Body of pancreas (tissue), 4 donors: Measurements from ENCODE around the gene MYO5A. TPM values are rescaled to one million over a fixed set of nuclear protein-coding genes. Genes with fewer than 3 reads are reported as not detected.

Experiments
- ATAC-seq: fragments of 150-250 bp; one replicate; pipeline ENCODE4 v1.9.1; 2016
- DNase-seq, 4 donors: peaks; one replicate each; pipeline ENCODE4 v3.0.0-alpha.2; 2019
- H3K27ac ChIP-seq, 4 donors: fragments of 200-600 bp; sonication (generic); 1 replicate in 3 of 4; 2 replicates in 1 of 4; pipeline versions ENCODE4 v1.5.1 to v1.6.1; 2016 to 2019; ENCODE audit warnings: mild to moderate bottlenecking in 1 of 4, mixed read lengths in 1 of 4, moderate library complexity in 1 of 4
- H3K27me3 ChIP-seq, 2 donors: fragments of 200-600 bp; sonication (generic); one replicate each; pipeline ENCODE4 v1.6.0; 2016; ENCODE audit warnings: mild to moderate bottlenecking in 1 of 2
- H3K36me3 ChIP-seq, 2 donors: fragments of 200-600 bp; sonication (generic); replicated peaks in 1 of 2; 2 replicates each; pipeline ENCODE4 v1.5.1; 2016; ENCODE audit warnings: low read depth in 2 of 2; ENCODE audit not compliant: insufficient read depth in 1 of 2
- H3K4me1 ChIP-seq: fragments of 200-600 bp; sonication (generic); one replicate; pipeline ENCODE4 v1.6.0; 2016
- H3K4me3 ChIP-seq, 2 donors: fragments of 200-600 bp; sonication (generic); 1 replicate in 1 of 2; 2 replicates in 1 of 2; pipeline ENCODE4 v1.5.1; 2016 to 2019
- H3K9me3 ChIP-seq, 3 donors: fragments of 200-600 bp; sonication (generic); 1 replicate in 2 of 3; 2 replicates in 1 of 3; pipeline ENCODE4 v1.5.1; 2016
- CTCF ChIP-seq, 7 experiments: fragments of 450-650 bp in 4 of 7; fragments of 200-600 bp in 3 of 7; sonication (generic) in 3 of 7; IDR thresholded peaks; one replicate each; pipeline ENCODE4 v1.5.1; 2016 to 2019; ENCODE audit warnings: antibody characterized with exemption in 7 of 7
- POLR2A ChIP-seq, 3 donors: fragments of 450-650 bp; IDR thresholded peaks; one replicate each; pipeline ENCODE4 v1.6.1; 2016; ENCODE audit warnings: antibody characterized with exemption in 3 of 3, mild to moderate bottlenecking in 2 of 3
- WGBS, 2 donors: methylation state at CpG; one replicate each; pipeline ENCODE4 v1.1.5; 2017; 5-methylcytosine and 5-hydroxymethylcytosine counted together
- intact Hi-C: fragments of 100-400 bp; cut with DNase I; formaldehyde crosslinking; loops from one replicate; pipeline ENCODE4 v1.15.1; 2023
- total RNA-seq, 2 donors: library from RNA; depleted of rRNA; stranded (reverse); fragments of >200 nt; gene quantifications; one replicate each; pipeline ENCODE4 v1.1.0, GENCODE V29; 2016

Gene MYO5A
- total RNA-seq, 2 donors from 2014 or later: 8.2 to 11.9 TPM

GRCh38 chr15:52369455-52369854 lies 159.2 kb downstream of the MYO5A start:
- TF ChIP-seq POLR2A (IDR thresholded peaks at IDR 0.05) (no peak), CTCF (IDR thresholded peaks at IDR 0.05) (no peak)
- Histone ChIP-seq H3K4me1 (no peaks in the 10 kb centered on the region), H3K9me3 (no peaks in the 10 kb centered on the region), H3K27ac (no peak overlapping the region), H3K27me3 (no peaks in the 10 kb centered on the region), H3K36me3 (peaks cover 3 to 4% of the 10 kb centered on the region in 2 donors), H3K4me3 (no peak overlapping the region)
- no peak for ATAC-seq
- intact Hi-C loops: no loop called here
- DNase-seq: no peak
- WGBS, 2 donors: 81 to 91% methylated on average over 3 of the region's 3 CpGs

GRCh38 chr15:52369030-52369429 lies 159.7 kb downstream of the MYO5A start:
- H3K36me3 ChIP-seq: peaks cover 2 to 4% of the 10 kb centered on the region in 2 donors
- intact Hi-C loops: no loop called here
- DNase-seq (no peak), ATAC-seq (no peak)
- H3K4me3 ChIP-seq: no peak overlapping the region
- no peaks in the 10 kb centered on the region for H3K4me1 ChIP-seq
- TF ChIP-seq CTCF (IDR thresholded peaks at IDR 0.05) (no peak), POLR2A (IDR thresholded peaks at IDR 0.05) (no peak)
- no peaks in the 10 kb centered on the region for H3K9me3 ChIP-seq
- no peak overlapping the region for H3K27ac ChIP-seq
- H3K27me3 ChIP-seq: no peaks in the 10 kb centered on the region
- 88 to 93% methylated on average over 3 of the region's 3 CpGs for WGBS, 2 donors

- ATAC-seq: no peak
- peaks cover 2 to 7% of the 10 kb centered on the region in 2 donors for H3K36me3 ChIP-seq
Observed at GRCh38 chr15:52368402-52368801, 160.3 kb downstream of the MYO5A start.

GRCh38 chr15:52362497-52362896 lies 166.2 kb downstream of the MYO5A start:
- intact Hi-C loops: no loop called here
- ATAC-seq: peak; percentile 24
- Histone ChIP-seq H3K4me3 (no peak overlapping the region), H3K4me1 (no peaks in the 10 kb centered on the region), H3K27me3 (no peaks in the 10 kb centered on the region), H3K36me3 (peaks cover 0 to 6% of the 10 kb centered on the region in 2 donors), H3K9me3 (no peaks in the 10 kb centered on the region), H3K27ac (no peak overlapping the region)
- TF ChIP-seq CTCF (IDR thresholded peaks at IDR 0.05) (no peak), POLR2A (IDR thresholded peaks at IDR 0.05) (no peak)
- 78 to 80% methylated on average over 3 of the region's 3 CpGs for WGBS, 2 donors
- DNase-seq: no peak

More at GRCh38 chr15:52368402-52368801, 160.3 kb downstream of the MYO5A start:
- Histone ChIP-seq H3K4me1 (no peaks in the 10 kb centered on the region), H3K4me3 (no peak overlapping the region), H3K27me3 (no peaks in the 10 kb centered on the region), H3K9me3 (no peaks in the 10 kb centered on the region), H3K27ac (no peak overlapping the region)
- intact Hi-C loops: no loop called here
- 94 to 97% methylated on average over 3 of the region's 3 CpGs for WGBS, 2 donors
- DNase-seq: no peak
- TF ChIP-seq POLR2A (IDR thresholded peaks at IDR 0.05): no peak
- no peak for TF ChIP-seq CTCF (IDR thresholded peaks at IDR 0.05)

- ATAC-seq (no peak), DNase-seq (no peak)
- Histone ChIP-seq H3K27ac (no peak overlapping the region), H3K27me3 (no peaks in the 10 kb centered on the region), H3K9me3 (no peaks in the 10 kb centered on the region), H3K4me3 (no peak overlapping the region), H3K36me3 (peaks cover 0 to 6% of the 10 kb centered on the region in 2 donors), H3K4me1 (no peaks in the 10 kb centered on the region)
- 86 to 90% methylated on average over 4 of the region's 4 CpGs for WGBS, 2 donors
- TF ChIP-seq CTCF (IDR thresholded peaks at IDR 0.05): no peak
- no peak for TF ChIP-seq POLR2A (IDR thresholded peaks at IDR 0.05)
- intact Hi-C loops: no loop called here
Observed at GRCh38 chr15:52361975-52362494, 166.6 kb downstream of the MYO5A start.
